Uterus (tissue), 2 donors: ENCODE data around the gene PMEPA1.

Source experiments
- POLR2A ChIP-seq, 2 donors: fragments of 450-650 bp; IDR thresholded peaks; one replicate each; pipeline ENCODE4 v1.6.1; 2016; ENCODE audit warnings: antibody characterized with exemption in 2 of 2, mild to moderate bottlenecking in 1 of 2, moderate library complexity in 1 of 2
- TF ChIP-seq, protein P1 (sequence below), 4 experiments: fragments of 200-600 bp in 2 of 4; fragments of 450-650 bp in 2 of 4; sonication (generic) in 2 of 4; IDR thresholded peaks; one replicate each; pipeline ENCODE4 v1.5.1; 2016 to 2019; ENCODE audit warnings: antibody characterized with exemption in 4 of 4, mild to moderate bottlenecking in 2 of 4, moderate library complexity in 1 of 4

DNA sequence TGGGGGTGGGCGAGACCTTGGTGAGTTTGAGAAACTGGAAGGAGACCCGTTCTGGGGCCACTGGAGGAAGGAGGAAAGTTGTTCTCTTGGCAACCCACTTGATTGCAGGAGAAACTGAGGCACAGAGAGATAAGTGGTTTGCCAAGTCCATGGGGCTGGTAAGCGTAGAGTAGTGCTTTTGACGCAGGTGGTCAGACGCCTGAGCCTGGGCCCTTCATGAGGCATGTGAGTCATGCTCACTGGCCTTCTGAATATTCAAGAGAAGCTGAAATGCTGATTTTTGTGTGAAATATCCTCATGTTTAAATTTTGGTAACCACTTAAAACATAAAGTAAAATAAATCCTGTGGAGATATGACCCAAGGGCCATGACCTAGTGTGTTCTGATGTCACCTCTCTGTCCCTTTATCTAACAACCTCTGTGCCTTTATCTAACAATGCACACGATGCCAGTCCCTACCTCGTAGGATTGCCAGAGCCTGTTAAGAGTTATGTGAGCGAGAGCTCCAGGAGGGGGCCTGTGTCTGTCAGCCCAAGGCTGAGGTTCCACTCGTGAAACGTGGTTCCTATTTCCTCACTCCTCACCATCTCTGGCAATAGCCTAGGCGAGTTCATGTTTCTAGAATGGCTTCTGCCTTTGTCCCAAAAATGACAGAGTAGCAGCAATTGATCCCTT, 32.8 kb upstream of the PMEPA1 start:
- TF ChIP-seq, protein P1, sequence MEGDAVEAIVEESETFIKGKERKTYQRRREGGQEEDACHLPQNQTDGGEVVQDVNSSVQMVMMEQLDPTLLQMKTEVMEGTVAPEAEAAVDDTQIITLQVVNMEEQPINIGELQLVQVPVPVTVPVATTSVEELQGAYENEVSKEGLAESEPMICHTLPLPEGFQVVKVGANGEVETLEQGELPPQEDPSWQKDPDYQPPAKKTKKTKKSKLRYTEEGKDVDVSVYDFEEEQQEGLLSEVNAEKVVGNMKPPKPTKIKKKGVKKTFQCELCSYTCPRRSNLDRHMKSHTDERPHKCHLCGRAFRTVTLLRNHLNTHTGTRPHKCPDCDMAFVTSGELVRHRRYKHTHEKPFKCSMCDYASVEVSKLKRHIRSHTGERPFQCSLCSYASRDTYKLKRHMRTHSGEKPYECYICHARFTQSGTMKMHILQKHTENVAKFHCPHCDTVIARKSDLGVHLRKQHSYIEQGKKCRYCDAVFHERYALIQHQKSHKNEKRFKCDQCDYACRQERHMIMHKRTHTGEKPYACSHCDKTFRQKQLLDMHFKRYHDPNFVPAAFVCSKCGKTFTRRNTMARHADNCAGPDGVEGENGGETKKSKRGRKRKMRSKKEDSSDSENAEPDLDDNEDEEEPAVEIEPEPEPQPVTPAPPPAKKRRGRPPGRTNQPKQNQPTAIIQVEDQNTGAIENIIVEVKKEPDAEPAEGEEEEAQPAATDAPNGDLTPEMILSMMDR (IDR thresholded peaks at IDR 0.05), result no peak
- no peak for TF ChIP-seq POLR2A (IDR thresholded peaks at IDR 0.05)
